ENCODE results near the gene RANGAP1.

- TF ChIP-seq POLR2AphosphoS5 (IDR thresholded peaks at IDR 0.05) (no peak), CTCF (IDR thresholded peaks at IDR 0.05 in 8 of 11, conservative IDR thresholded peaks at IDR 0.05 in 3 of 11) (no peak), POLR2A (IDR thresholded peaks at IDR 0.05) (no peak)
Measured at GRCh38 chr22:41280854-41281253, 5.1 kb downstream of the RANGAP1 start.

Measured in spleen (tissue), 7 donors.